HepG2 (cell line): ENCODE results near the gene PIP5KL1. TPM values are rescaled to one million over a fixed set of nuclear protein-coding genes. Genes with fewer than 3 reads are reported as not detected.

Experiments used
- BORCS8-MEF2B ChIP-seq: sonication (generic); formaldehyde crosslinking; IDR thresholded peaks from 2 replicates; pipeline ENCODE4 v1.8.0; 2022; ENCODE audit warnings: mild to moderate bottlenecking, missing genetic modification reagents
- CENPT ChIP-seq: sonication (generic); formaldehyde crosslinking; IDR thresholded peaks from 2 replicates; pipeline ENCODE4 v1.8.0; 2022; ENCODE audit warnings: low read depth, mild to moderate bottlenecking, moderate library complexity, missing genetic modification reagents
- ELK4 ChIP-seq: sonication (generic); formaldehyde crosslinking; IDR thresholded peaks from 2 replicates; pipeline ENCODE4 v1.9.0; 2021; ENCODE audit warnings: missing genetic modification reagents, borderline replicate concordance
- HMGXB3 ChIP-seq: sonication (generic); formaldehyde crosslinking; IDR thresholded peaks from 2 replicates; pipeline ENCODE4 v1.4.0; 2020; ENCODE audit warnings: missing genetic modification reagents, borderline replicate concordance
- MEIS2 ChIP-seq: sonication (generic); formaldehyde crosslinking; IDR thresholded peaks from 2 replicates; pipeline ENCODE4 v1.9.0; 2021; ENCODE audit warnings: mild to moderate bottlenecking, missing genetic modification reagents
- MXD4 ChIP-seq: IDR thresholded peaks from 2 replicates; pipeline ENCODE4 v1.6.1; 2016; ENCODE audit warnings: mild to moderate bottlenecking, missing biosample characterization, missing genetic modification reagents
- PRMT3 ChIP-seq: sonication (generic); formaldehyde crosslinking; IDR thresholded peaks from 2 replicates; pipeline ENCODE4 v1.8.1; 2022; ENCODE audit warnings: low read depth, mild to moderate bottlenecking, moderate library complexity, missing genetic modification reagents, borderline replicate concordance
- RBM39 ChIP-seq: fragments of 200-400 bp; formaldehyde crosslinking; IDR thresholded peaks from one replicate; pipeline ENCODE4 v1.6.1; 2018; ENCODE audit warnings: antibody characterized with exemption, mild to moderate bottlenecking, low read depth, low read length; ENCODE audit not compliant: poor library complexity, severe bottlenecking
- REPIN1 ChIP-seq: sonication (generic); formaldehyde crosslinking; IDR thresholded peaks from 2 replicates; pipeline ENCODE4 v1.8.0; 2022; ENCODE audit warnings: missing genetic modification reagents, low read depth, mild to moderate bottlenecking, borderline replicate concordance
- SMC3 ChIP-seq: IDR thresholded peaks from 2 replicates; pipeline ENCODE4 v1.6.1; 2011; ENCODE audit warnings: low read length, improper control_type of control experiment
- SRY ChIP-seq: sonication (generic); formaldehyde crosslinking; IDR thresholded peaks from 2 replicates; pipeline ENCODE4 v1.8.0; 2022; ENCODE audit warnings: mild to moderate bottlenecking, missing genetic modification reagents
- THYN1 ChIP-seq: sonication (generic); formaldehyde crosslinking; IDR thresholded peaks from 2 replicates; pipeline ENCODE4 v1.8.1; 2023; ENCODE audit warnings: low read depth, mild to moderate bottlenecking, moderate library complexity, missing genetic modification reagents, borderline replicate concordance
- TIGD3 ChIP-seq: sonication (generic); formaldehyde crosslinking; IDR thresholded peaks from 2 replicates; pipeline ENCODE4 v1.5.1; 2020; ENCODE audit warnings: mild to moderate bottlenecking, missing genetic modification reagents, borderline replicate concordance
- ZBTB33 ChIP-seq: sonication (generic); formaldehyde crosslinking; IDR thresholded peaks from 2 replicates; pipeline ENCODE4 v1.4.0; 2020; ENCODE audit warnings: missing genetic modification reagents
- ZNF207 ChIP-seq: fragments of 450-650 bp; IDR thresholded peaks from 2 replicates; pipeline ENCODE4 v1.6.1; 2016; ENCODE audit warnings: antibody characterized with exemption, borderline replicate concordance
- ZNF235 ChIP-seq: sonication (generic); formaldehyde crosslinking; IDR thresholded peaks from 2 replicates; pipeline ENCODE4 v1.8.1; 2023; ENCODE audit warnings: mild to moderate bottlenecking, missing genetic modification reagents, borderline replicate concordance
- ZNF761 ChIP-seq: sonication (generic); formaldehyde crosslinking; conservative IDR thresholded peaks from 2 replicates; pipeline ENCODE4 v1.4.0; 2020; ENCODE audit warnings: mild to moderate bottlenecking, missing genetic modification reagents
- ZNF883 ChIP-seq: sonication (generic); formaldehyde crosslinking; IDR thresholded peaks from 2 replicates; pipeline ENCODE4 v1.5.1; 2020; ENCODE audit warnings: mild to moderate bottlenecking, missing genetic modification reagents; ENCODE audit errors: not compliant biosample characterization
- polyA plus RNA-seq, 8 experiments: library from polyadenylated mRNA; depleted of rRNA in 3 of 8; stranded (reverse) in 7 of 8; unstranded in 1 of 8; fragments of >200 nt; fragmentation: Illumina TruSeq in 4 of 8; extraction: Trizol in 4 of 8; gene quantifications; 2 replicates each; pipeline versions ENCODE4 v1.2.1 to v1.2.3, GENCODE V29; 2011 to 2016; ENCODE audit warnings: low read depth in 4 of 8, missing spikeins in 1 of 8, mixed read lengths in 1 of 8; ENCODE audit not compliant: insufficient read depth in 1 of 8
- total RNA-seq, 5 experiments: library from RNA; depleted of rRNA; stranded (reverse); fragments of >200 nt; fragmentation: Illumina TruSeq; extraction: Trizol; gene quantifications; 2 replicates each; pipeline ENCODE4 v1.2.3, GENCODE V29; 2016; ENCODE audit warnings: low read depth in 1 of 5

The PIP5KL1 gene
- total and polyA plus RNA-seq, 2 of the 13 experiments (the other 11 are each of a cell fraction or from before 2014, with no cell fraction given), result 0.20 to 0.49 TPM

GRCh38 chr9:127898433-127899127 lies 32.0 kb downstream of the PIP5KL1 start (continued):
- no peak for TF ChIP-seq CENPT (CRISPR knock-in tag)
- TF ChIP-seq HMGXB3 (CRISPR knock-in tag), result 0 out of 2 replicates have a peak, but pooled peaks have one; percentile 23
- TF ChIP-seq MXD4 (CRISPR knock-in tag), result no peak; the same call in 1 of the 2 replicates
- TF ChIP-seq SRY, result no peak
- no peak for TF ChIP-seq ZNF207
- no peak; the same call in 1 of the 2 replicates for TF ChIP-seq ZBTB33
- TF ChIP-seq ZNF235 (CRISPR knock-in tag), result no peak
- no peak for TF ChIP-seq BORCS8-MEF2B (CRISPR knock-in tag)
- no peak for TF ChIP-seq ZNF761 (CRISPR knock-in tag)
- no peak for TF ChIP-seq PRMT3 (CRISPR knock-in tag)
- TF ChIP-seq SMC3, result no peak
- peak; percentile 71 for TF ChIP-seq ZNF883 (CRISPR knock-in tag)
- TF ChIP-seq THYN1 (CRISPR knock-in tag), result no peak
- no peak for TF ChIP-seq MEIS2
- no peak for TF ChIP-seq TIGD3 (CRISPR knock-in tag)
- TF ChIP-seq REPIN1 (CRISPR knock-in tag), result no peak
- no peak for TF ChIP-seq ELK4
- TF ChIP-seq RBM39, result no peak
